H9 (cell line): Measurements from ENCODE around the gene ANK3. TPM values are rescaled to one million over a fixed set of nuclear protein-coding genes. Genes with fewer than 3 reads are reported as not detected.

Experiments used
- DNase-seq: peaks from one replicate; pipeline ENCODE4 v3.0.0-alpha.2; 2017
- H2AFZ ChIP-seq: one replicate; pipeline ENCODE4 v1.6.1; 2013; ENCODE audit warnings: mild to moderate bottlenecking, low read length, control low read depth, moderate library complexity
- H2AK5ac ChIP-seq: 2 replicates; pipeline ENCODE4 v1.6.1; 2013; ENCODE audit warnings: low read length, control low read depth, mixed read lengths; ENCODE audit not compliant: insufficient read length
- H2BK120ac ChIP-seq: one replicate; pipeline ENCODE4 v1.6.1; 2013; ENCODE audit warnings: low read depth, mild to moderate bottlenecking, low read length, control low read depth, inconsistent platforms; ENCODE audit not compliant: poor library complexity, severe bottlenecking
- H2BK12ac ChIP-seq: 2 replicates; pipeline ENCODE4 v1.6.1; 2013; ENCODE audit warnings: low read length, control low read depth, mixed read lengths, low read depth; ENCODE audit not compliant: insufficient read length
- H2BK15ac ChIP-seq: 2 replicates; pipeline ENCODE4 v1.6.1; 2013; ENCODE audit warnings: low read depth, low read length, control low read depth
- H2BK20ac ChIP-seq: one replicate; pipeline ENCODE4 v1.6.1; 2013; ENCODE audit warnings: low read depth, mild to moderate bottlenecking, low read length, control low read depth, inconsistent platforms; ENCODE audit not compliant: poor library complexity, severe bottlenecking
- H2BK5ac ChIP-seq: 2 replicates; pipeline ENCODE4 v1.6.1; 2013; ENCODE audit warnings: low read length, control low read depth, mixed read lengths; ENCODE audit not compliant: insufficient read length
- H3K14ac ChIP-seq: 2 replicates; pipeline ENCODE4 v1.6.1; 2013; ENCODE audit warnings: low read length, control low read depth; ENCODE audit not compliant: insufficient read depth
- H3K18ac ChIP-seq: 2 replicates; pipeline ENCODE4 v1.6.1; 2013; ENCODE audit warnings: low read depth, mild to moderate bottlenecking, mixed read lengths, low read length, control low read depth; ENCODE audit not compliant: insufficient read length
- H3K23ac ChIP-seq: 2 replicates; pipeline ENCODE4 v1.6.1; 2013; ENCODE audit warnings: low read length, control low read depth, mixed read lengths, low read depth; ENCODE audit not compliant: insufficient read length
- H3K23me2 ChIP-seq: 2 replicates; pipeline ENCODE4 v1.6.1; 2013; ENCODE audit warnings: low read depth, mild to moderate bottlenecking, mixed read lengths, low read length, control low read depth; ENCODE audit not compliant: insufficient read length, poor library complexity, severe bottlenecking
- H3K27ac ChIP-seq: 2 replicates; pipeline ENCODE4 v1.5.1; 2013; ENCODE audit warnings: low read length, control low read depth, mixed read lengths, low read depth; ENCODE audit not compliant: insufficient read length
- H3K27me3 ChIP-seq: 2 replicates; pipeline ENCODE4 v1.6.1; 2013; ENCODE audit warnings: low read length, control low read depth, inconsistent platforms; ENCODE audit not compliant: insufficient read depth
- H3K4ac ChIP-seq: 2 replicates; pipeline ENCODE4 v1.6.1; 2013; ENCODE audit warnings: low read depth, mild to moderate bottlenecking, control low read depth, inconsistent platforms, low read length, moderate library complexity
- H3K4me1 ChIP-seq: 2 replicates; pipeline ENCODE4 v1.6.1; 2013; ENCODE audit warnings: low read length, control low read depth, inconsistent platforms; ENCODE audit not compliant: insufficient read depth
- H3K4me2 ChIP-seq: 2 replicates; pipeline ENCODE4 v1.6.1; 2013; ENCODE audit warnings: low read length, control low read depth, mixed read lengths; ENCODE audit not compliant: insufficient read length, insufficient read depth
- H3K56ac ChIP-seq: 2 replicates; pipeline ENCODE4 v1.6.1; 2013; ENCODE audit warnings: low read depth, mild to moderate bottlenecking, mixed read lengths, low read length, control low read depth; ENCODE audit not compliant: insufficient read length
- H3K79me1 ChIP-seq: 2 replicates; pipeline ENCODE4 v1.6.1; 2013; ENCODE audit warnings: low read depth, mild to moderate bottlenecking, moderate library complexity, low read length, control low read depth, inconsistent platforms; ENCODE audit not compliant: insufficient read depth, poor library complexity, severe bottlenecking
- H3K79me2 ChIP-seq: 2 replicates; pipeline ENCODE4 v1.6.1; 2013; ENCODE audit warnings: low read length, control low read depth, inconsistent platforms; ENCODE audit not compliant: insufficient read depth
- H3K9ac ChIP-seq: 2 replicates; pipeline ENCODE4 v1.6.1; 2013; ENCODE audit warnings: low read length, control low read depth, mixed read lengths; ENCODE audit not compliant: insufficient read length; ENCODE audit errors: extremely low read depth
- H3K9me3 ChIP-seq: one replicate; pipeline ENCODE4 v1.6.1; 2013; ENCODE audit warnings: low read depth, low read length, inconsistent platforms; ENCODE audit not compliant: control insufficient read depth
- H3T11ph ChIP-seq: one replicate; pipeline ENCODE4 v1.6.1; 2013; ENCODE audit warnings: mild to moderate bottlenecking, low read length, control low read depth, inconsistent platforms
- H4K20me1 ChIP-seq: one replicate; pipeline ENCODE4 v1.6.1; 2013; ENCODE audit not compliant: control insufficient read depth, insufficient read length, insufficient read depth
- H4K5ac ChIP-seq: 2 replicates; pipeline ENCODE4 v1.6.1; 2013; ENCODE audit warnings: low read depth, mild to moderate bottlenecking, mixed read lengths, low read length, control low read depth; ENCODE audit not compliant: insufficient read length
- H4K8ac ChIP-seq: replicated peaks from 2 replicates; pipeline ENCODE4 v1.6.1; 2013; ENCODE audit warnings: low read length, control low read depth, mixed read lengths, low read depth; ENCODE audit not compliant: insufficient read length
- H4K91ac ChIP-seq: 2 replicates; pipeline ENCODE4 v1.6.1; 2013; ENCODE audit warnings: low read depth, mild to moderate bottlenecking, moderate library complexity, mixed read lengths, low read length, control low read depth; ENCODE audit not compliant: insufficient read length
- H3K27ac Mint-ChIP-seq, 3 experiments: 2 replicates in 2 of 3; 3 replicates in 1 of 3; pipeline ENCODE4 v1.8.0; 2020 to 2021; ENCODE audit warnings: mixed read lengths in 3 of 3, mild to moderate bottlenecking in 1 of 3, moderate library complexity in 1 of 3
- H3K27me3 Mint-ChIP-seq: 2 replicates; pipeline ENCODE4 v1.8.0; 2021; ENCODE audit warnings: low read depth, mild to moderate bottlenecking, moderate library complexity, mixed read lengths
- H3K36me3 Mint-ChIP-seq, 3 experiments: 2 replicates in 2 of 3; 3 replicates in 1 of 3; pipeline ENCODE4 v1.8.0; 2020 to 2021; ENCODE audit warnings: low read depth in 3 of 3, mixed read lengths in 3 of 3; ENCODE audit not compliant: insufficient read depth in 1 of 3
- H3K4me1 Mint-ChIP-seq, 2 experiments: 2 replicates each; pipeline ENCODE4 v1.8.0; 2020; ENCODE audit warnings: mixed read lengths in 2 of 2
- H3K4me3 Mint-ChIP-seq, 2 experiments: 2 replicates in 1 of 2; 3 replicates in 1 of 2; pipeline ENCODE4 v1.8.0; 2020 to 2021; ENCODE audit warnings: mild to moderate bottlenecking in 2 of 2, mixed read lengths in 2 of 2, moderate library complexity in 1 of 2
- H3K9me3 Mint-ChIP-seq, 2 experiments: 2 replicates in 1 of 2; 3 replicates in 1 of 2; pipeline ENCODE4 v1.8.0; 2020; ENCODE audit warnings: mild to moderate bottlenecking in 2 of 2, mixed read lengths in 2 of 2, moderate library complexity in 1 of 2
- CTCF ChIP-seq: fragments of 200-600 bp; sonication (generic); conservative IDR thresholded peaks from 3 replicates; pipeline ENCODE4 v1.8.0; 2021; ENCODE audit warnings: antibody characterized with exemption, mild to moderate bottlenecking
- WGBS: extraction: QIAGEN DNeasy Blood & Tissue Kit; methylation state at CpG from one replicate; pipeline ENCODE4 v1.1.7; 2013; ENCODE audit warnings: missing lambda C conversion rate, low lambda C conversion rate, mixed read lengths; ENCODE audit not compliant: insufficient read length; ENCODE audit errors: extremely low coverage; 5-methylcytosine and 5-hydroxymethylcytosine counted together
- total RNA-seq: library from RNA; stranded (reverse); gene quantifications from 2 replicates; pipeline ENCODE4 v1.2.1, GENCODE V29; 2021

The ANK3 gene
- total RNA-seq, 1 experiment from 2014 or later: 59.6 TPM

- Histone ChIP-seq H3K79me1 (no peaks in the 10 kb centered on the region), H3K27ac (no peak overlapping the region), H3K79me2 (no peaks in the 10 kb centered on the region), H4K91ac (no peak overlapping the region), H3K14ac (no peak overlapping the region), H2BK120ac (no peak overlapping the region), H3K4ac (no peak overlapping the region), H2BK12ac (no peak overlapping the region), H3K9ac (no peak overlapping the region), H3K4me1 (peaks cover 3% of the 10 kb centered on the region; the same call in 1 of the 2 replicates), H4K20me1 (no peaks in the 10 kb centered on the region), H3K23me2 (no peaks in the 10 kb centered on the region), H3K23ac (no peak overlapping the region), H3K9me3 (no peaks in the 10 kb centered on the region), H3K56ac (no peak overlapping the region), H4K5ac (no peak overlapping the region), H3K18ac (no peak overlapping the region), H2BK20ac (no peak overlapping the region), H2AK5ac (no peak overlapping the region), H3T11ph (no peak overlapping the region), H3K4me2 (no peak overlapping the region), H2BK5ac (no peak overlapping the region), H2BK15ac (no peak overlapping the region), H3K27me3 (peaks cover 2% of the 10 kb centered on the region; the same call in 1 of the 2 replicates), H2AFZ (no peak overlapping the region), H4K8ac (no peak overlapping the region)
- Mint-ChIP-seq H3K36me3 (no peaks in the 10 kb centered on the region), H3K27me3 (no peaks in the 10 kb centered on the region), H3K9me3 (no peaks in the 10 kb centered on the region), H3K27ac (no peak overlapping the region; a peak in 1 of 7 replicates), H3K4me3 (no peak overlapping the region), H3K4me1 (peaks cover 17 to 22% of the 10 kb centered on the region in 2 experiments)
- WGBS: no CpG with 5 or more reads among the region's 5 CpGs
- DNase-seq: no peak
- no peak for TF ChIP-seq CTCF
These were observed 8.9 kb downstream of the ANK3 start for GRCh38 chr10:60380781-60381180.
